CD4-positive, alpha-beta T cell treated with Interleukin-4 for 1 hour (primary cell): ENCODE results near the gene HPGDS.
"Not testable (repeated sequence)": the region's sequence is repeated elsewhere in the genome, so short reads cannot be mapped to it uniquely, and the experiment has no call there.

Experiments used
- DNase-seq, 2 donors: peaks; one replicate each; pipeline ENCODE4 v3.0.0-alpha.2; 2020 to 2022

Gene HPGDS

GRCh38 chr4:94356444-94356843 is 13.8 kb upstream of the HPGDS start:
- DNase-seq, result no peak

GRCh38 chr4:94354474-94354896 is 11.8 kb upstream of the HPGDS start:
- no peak for DNase-seq

GRCh38 chr4:94352996-94353395 is 10.4 kb upstream of the HPGDS start:
- DNase-seq, result no peak

GRCh38 chr4:94352163-94352562 is 9.5 kb upstream of the HPGDS start:
- DNase-seq, result no peak

GRCh38 chr4:94351319-94351718 is 8.7 kb upstream of the HPGDS start:
- DNase-seq, result no peak

GRCh38 chr4:94350095-94350494 is 7.5 kb upstream of the HPGDS start:
- no peak for DNase-seq

- DNase-seq, result no peak
Measured at GRCh38 chr4:94349193-94349592, 6.6 kb upstream of the HPGDS start.

GRCh38 chr4:94348666-94349065 is 6.0 kb upstream of the HPGDS start:
- no peak for DNase-seq

- no peak for DNase-seq
Measured at GRCh38 chr4:94346541-94346940, 3.9 kb upstream of the HPGDS start.

- no peak for DNase-seq
Measured at GRCh38 chr4:94345969-94346368, 3.3 kb upstream of the HPGDS start.

GRCh38 chr4:94345266-94345665 is 2.6 kb upstream of the HPGDS start:
- no peak for DNase-seq

- DNase-seq, result no peak
Measured at GRCh38 chr4:94344457-94344856, 1.8 kb upstream of the HPGDS start.

GRCh38 chr4:94341481-94342370 is 910 bp downstream of the HPGDS start:
- no peak for DNase-seq

- peak in 1 of 2 donors; percentile 31 for DNase-seq
Measured at GRCh38 chr4:94339779-94340178, 2.9 kb downstream of the HPGDS start.

GRCh38 chr4:94338681-94339351 is 3.8 kb downstream of the HPGDS start:
- DNase-seq, result peak in 1 of 2 donors; percentile 7

GRCh38 chr4:94336791-94337190 is 5.8 kb downstream of the HPGDS start:
- not testable (repeated sequence) for DNase-seq

- no peak for DNase-seq
Measured at GRCh38 chr4:94336303-94336702, 6.3 kb downstream of the HPGDS start.

- DNase-seq, result no peak
Measured at GRCh38 chr4:94334962-94335361, 7.7 kb downstream of the HPGDS start.

GRCh38 chr4:94334476-94334875 is 8.2 kb downstream of the HPGDS start:
- DNase-seq, result no peak

- DNase-seq, result no peak
Measured at GRCh38 chr4:94333866-94334265, 8.8 kb downstream of the HPGDS start.

GRCh38 chr4:94332983-94333590 is 9.5 kb downstream of the HPGDS start:
- no peak for DNase-seq

GRCh38 chr4:94329933-94330332 is 12.7 kb downstream of the HPGDS start:
- DNase-seq, result no peak

- DNase-seq, result no peak
Measured at GRCh38 chr4:94325835-94326234, 16.8 kb downstream of the HPGDS start.

- not testable (repeated sequence) for DNase-seq
Measured at GRCh38 chr4:94319927-94320326, 22.7 kb downstream of the HPGDS start.
